ENCODE results near the gene PREX1.
"Not testable (repeated sequence)": the region's sequence is repeated elsewhere in the genome, so short reads cannot be mapped to it uniquely, and the experiment has no call there.

PREX1 gene

DNA sequence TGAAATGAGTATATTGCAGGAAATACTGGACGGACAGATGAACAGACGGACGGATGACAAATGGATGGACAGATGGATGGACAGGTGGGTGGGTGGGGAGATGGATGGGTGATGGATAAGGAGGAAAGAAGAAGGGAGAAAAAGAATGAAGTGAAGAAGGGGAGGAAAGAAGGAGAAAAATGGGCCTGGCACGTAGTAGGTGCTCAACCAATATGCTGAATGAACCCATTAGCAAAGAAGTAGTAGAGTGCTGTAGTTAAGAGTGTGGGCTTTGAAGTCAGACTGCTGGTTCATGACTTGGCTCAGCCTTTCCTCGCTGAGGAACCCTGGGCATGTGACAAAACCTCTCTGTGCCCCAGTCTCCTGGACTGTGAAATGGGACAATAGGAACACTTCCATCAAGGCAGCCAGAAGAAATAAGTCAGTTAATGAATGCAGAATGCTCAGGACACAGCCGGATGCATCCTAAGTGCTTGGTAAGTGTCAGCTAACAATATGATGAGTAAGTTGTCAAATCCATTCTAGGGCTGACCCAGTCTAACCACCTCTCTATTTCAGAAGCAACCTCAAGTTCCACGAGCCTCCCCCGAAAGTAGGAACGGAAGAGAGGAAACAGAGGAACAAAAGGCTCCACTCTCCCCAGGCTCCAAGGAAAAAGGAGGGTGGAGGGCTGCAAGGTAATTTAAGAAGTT lies 37.9 kb downstream of the PREX1 start:
- no peak for DNase-seq

- no peak for DNase-seq
Observed at GRCh38 chr20:48789185-48789668, 38.6 kb downstream of the PREX1 start.

DNA sequence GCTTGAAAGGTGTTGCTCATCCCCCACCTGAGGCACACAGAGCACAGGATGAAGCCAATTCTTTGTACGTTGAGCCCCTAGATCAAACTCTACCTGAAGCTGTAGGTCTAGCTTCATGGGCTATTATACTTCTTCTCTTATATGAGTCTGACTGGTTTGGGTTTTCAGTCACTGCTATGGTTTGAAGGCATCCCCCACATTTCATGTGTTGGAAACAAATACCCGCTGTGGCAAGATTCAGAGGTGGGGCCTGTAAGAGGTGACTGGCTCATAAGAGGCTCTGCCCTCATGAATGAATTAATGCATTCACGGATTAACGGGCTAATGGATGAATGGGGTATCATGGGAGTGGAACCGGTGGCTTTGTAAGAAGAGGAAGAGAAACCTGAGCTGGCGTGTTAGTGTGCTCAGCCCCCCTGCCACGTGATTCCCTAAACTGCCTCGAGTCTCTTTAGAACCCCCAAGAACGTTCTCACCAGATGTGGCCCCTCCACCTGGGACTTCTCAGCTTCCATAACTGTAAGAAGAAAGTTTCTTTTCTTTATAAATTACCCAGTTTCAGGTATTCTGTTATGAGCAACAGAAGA lies 39.2 kb downstream of the PREX1 start:
- no peak for DNase-seq

GRCh38 chr20:48787861-48788375 lies 39.9 kb downstream of the PREX1 start:
- DNase-seq = no peak

DNA sequence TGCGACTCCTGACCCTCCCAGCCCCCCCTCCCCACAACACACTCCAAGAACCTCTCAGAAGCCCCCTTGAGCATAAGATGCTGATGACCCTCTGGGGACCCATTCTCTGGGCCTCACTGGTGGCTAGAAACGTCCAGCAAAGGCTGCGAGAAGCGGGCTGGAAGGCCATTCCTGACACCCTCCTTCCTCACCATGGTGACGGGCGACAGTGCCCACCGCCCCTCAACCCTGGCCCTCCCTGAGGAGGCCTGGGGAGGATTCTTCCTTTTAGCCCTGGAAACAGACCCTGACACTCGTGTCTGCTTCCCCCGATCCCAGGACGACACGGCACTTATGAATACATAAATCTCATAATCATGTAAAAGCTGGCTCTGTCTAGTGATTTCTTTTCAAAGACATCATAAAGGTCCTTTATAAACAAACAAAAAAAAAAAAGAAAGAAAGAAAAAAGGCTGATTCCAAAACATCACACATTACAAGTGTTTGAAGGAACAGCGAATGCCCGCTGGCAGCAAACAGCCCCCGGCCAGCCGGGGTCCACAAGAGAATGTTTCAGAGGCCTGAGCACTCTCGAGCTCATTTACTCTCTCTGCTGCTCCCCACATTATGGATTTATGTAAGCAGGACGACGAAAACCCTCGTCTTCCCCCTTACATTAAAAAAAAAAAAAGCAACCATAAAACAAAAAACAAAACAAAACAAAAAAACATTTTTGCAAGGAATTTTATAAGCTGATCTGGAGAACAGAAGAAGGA lies 40.7 kb downstream of the PREX1 start:
- no peak for DNase-seq

GRCh38 chr20:48785801-48786200 lies 42.0 kb downstream of the PREX1 start:
- DNase-seq = no peak

GRCh38 chr20:48785256-48785655 lies 42.5 kb downstream of the PREX1 start:
- DNase-seq = no peak

DNA sequence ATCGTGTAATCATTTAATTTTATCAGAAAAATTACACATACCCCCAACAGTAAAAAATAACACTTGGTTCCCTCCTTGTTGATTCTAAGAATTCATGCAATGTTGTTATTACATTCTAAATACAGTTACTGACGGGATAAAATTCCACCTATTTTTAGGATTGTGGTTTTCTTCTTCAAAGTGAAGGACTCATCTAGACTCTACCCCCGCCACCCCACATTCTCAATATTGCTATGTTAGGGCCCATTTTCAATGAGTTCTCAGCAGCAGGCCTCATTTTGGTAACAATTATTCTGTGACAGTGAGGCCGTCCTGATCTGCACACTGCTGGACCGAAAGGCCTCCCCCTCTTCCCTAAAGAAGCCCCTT lies 43.5 kb downstream of the PREX1 start:
- DNase-seq = no peak

- DNase-seq = no peak
Observed at GRCh38 chr20:48783533-48784272, 44.1 kb downstream of the PREX1 start.

GRCh38 chr20:48782901-48783308 lies 44.9 kb downstream of the PREX1 start:
- no peak for DNase-seq

DNA sequence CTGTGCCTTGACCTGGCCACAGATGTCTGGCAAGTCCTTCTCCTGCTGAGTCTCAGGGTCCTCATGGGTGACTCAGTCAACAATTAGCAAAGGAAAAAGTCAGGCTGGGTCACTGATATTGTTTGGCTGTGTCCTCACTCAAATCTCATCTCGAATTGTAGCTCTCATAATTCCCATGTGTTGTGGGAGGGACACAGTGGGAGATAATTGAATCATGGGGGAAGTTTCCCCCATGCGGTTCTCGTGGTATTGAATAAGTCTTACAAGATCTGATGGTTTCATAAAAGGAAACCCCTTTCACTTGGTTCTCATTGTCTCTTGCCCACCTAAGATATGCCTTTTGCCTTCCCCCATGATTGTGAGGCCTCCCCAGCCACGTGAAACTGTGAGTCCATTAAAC lies 45.7 kb downstream of the PREX1 start:
- DNase-seq = no peak

- DNase-seq = no peak
Observed at GRCh38 chr20:48781634-48782033, 46.2 kb downstream of the PREX1 start.

DNA sequence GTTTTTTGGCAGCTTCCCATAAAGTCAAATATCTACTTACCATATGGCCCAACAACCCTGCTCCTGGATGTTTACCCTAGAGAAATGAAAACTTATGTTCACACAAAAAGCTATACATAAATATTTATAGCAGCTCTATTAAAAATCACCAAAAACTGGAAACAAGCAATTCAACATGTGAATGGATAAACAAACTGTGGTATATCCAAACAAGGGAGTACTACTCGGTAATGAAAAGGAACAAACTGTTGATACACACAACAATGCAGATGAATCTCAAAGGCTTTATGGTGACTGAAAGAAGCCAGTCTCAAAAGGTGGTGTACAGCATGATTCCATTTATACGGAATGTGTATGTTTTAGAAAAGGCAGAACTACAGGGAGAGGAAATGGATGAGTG lies 48.4 kb downstream of the PREX1 start:
- DNase-seq = no peak

DNA sequence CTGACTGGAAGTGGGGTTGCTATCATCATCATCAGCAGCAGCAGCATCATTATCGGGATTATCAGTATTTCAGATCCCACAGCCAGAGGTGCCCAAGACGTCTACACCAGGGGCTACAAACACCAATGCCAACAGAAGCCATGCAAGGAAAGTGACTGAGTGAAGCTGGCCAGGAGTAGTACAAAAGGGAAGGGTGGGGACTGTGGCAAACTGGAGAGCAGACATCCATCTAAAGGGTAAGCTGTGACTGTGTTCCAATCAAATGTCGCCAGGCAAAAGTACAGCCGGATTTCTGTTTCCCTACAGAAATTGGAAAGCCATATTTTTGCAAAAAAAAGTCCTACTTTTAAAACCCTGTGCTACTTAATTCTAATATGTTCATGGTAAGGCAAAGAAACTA lies 50.0 kb downstream of the PREX1 start:
- DNase-seq = no peak

DNA sequence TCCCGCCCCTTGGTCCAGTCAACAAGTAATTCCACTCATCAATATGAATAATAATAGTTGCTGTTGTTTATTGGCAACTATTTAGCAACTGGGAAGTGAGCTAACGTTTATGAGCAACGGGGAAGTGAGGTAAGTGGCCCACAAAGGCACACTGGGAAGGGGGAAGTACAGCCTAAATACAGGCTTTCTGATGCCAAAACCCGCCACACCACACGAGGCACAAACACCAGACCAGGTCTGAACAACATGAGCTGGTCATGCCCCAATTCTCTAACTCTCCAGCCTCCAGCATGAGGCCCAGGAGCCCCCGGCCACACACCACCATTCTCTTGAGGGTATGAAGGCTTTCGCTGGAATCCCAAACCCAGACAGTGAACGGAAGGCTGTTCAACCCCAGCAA lies 50.8 kb downstream of the PREX1 start:
- no peak for DNase-seq

- DNase-seq = no peak
Observed at GRCh38 chr20:48776306-48776705, 51.5 kb downstream of the PREX1 start.

GRCh38 chr20:48775545-48775944 lies 52.3 kb downstream of the PREX1 start:
- not testable (repeated sequence) for DNase-seq

DNA sequence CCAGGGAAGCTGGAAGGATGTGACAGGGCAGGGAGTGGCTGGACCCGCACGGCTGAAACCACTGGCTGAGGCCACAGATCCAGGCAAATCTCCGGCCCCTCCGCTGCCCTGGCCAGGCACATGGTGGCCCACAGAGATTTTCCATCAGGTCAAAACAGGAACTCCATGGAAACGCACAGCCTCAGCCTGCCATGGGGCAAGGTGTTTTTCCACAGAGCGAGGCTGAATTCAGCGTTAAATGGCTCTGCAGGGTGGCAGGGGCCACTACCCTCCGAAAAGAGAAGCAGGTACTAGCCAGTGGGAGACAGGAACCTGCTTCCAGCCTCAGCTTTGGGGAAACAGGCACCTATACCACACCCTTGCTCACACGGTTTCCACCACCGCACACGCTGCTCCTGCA lies 53.1 kb downstream of the PREX1 start:
- DNase-seq = no peak

- DNase-seq = no peak
Observed at GRCh38 chr20:48773837-48774418, 53.9 kb downstream of the PREX1 start.

GRCh38 chr20:48772183-48772976 lies 55.4 kb downstream of the PREX1 start:
- no peak for DNase-seq

DNA sequence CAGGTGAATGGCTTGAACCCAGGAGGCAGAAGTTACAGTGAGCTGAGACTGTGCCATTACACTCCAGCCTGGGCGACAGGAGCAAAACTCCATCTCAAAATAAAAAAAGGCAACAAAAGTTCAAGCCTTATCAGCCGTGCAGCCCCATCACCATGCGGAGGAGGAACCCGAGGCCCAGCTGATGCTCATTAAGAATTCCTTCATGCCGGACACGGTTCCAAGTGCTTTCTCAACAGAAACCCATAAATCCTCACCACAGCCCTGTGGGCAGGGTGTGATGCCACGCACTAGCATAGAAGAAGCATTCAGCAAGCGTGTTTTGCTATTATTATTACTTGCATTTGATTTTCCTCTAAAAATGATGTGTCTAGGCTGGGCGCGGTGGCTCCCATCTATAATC lies 56.3 kb downstream of the PREX1 start:
- no peak for DNase-seq

Data from NCI-H1417 treated with DMSO at 0.1 percent for 48 hours (cell line).